ENCODE results near the gene FHAD1. TPM values are rescaled to one million over a fixed set of nuclear protein-coding genes. Genes with fewer than 3 reads are reported as not detected.

The FHAD1 gene
- total RNA-seq, 1 donor from 2014 or later, result 1.3 TPM

GRCh38 chr1:15436881-15437442, 189.9 kb downstream of the FHAD1 start:
- TF ChIP-seq CTCF (IDR thresholded peaks at IDR 0.05; ENCODE audit: unreplicated experiment), result no peak
- H3K9me3 Mint-ChIP-seq, result no peaks in the 10 kb centered on the region
- H3K4me1 Mint-ChIP-seq, result peaks cover 4% of the 10 kb centered on the region
- H3K36me3 Mint-ChIP-seq, result no peaks in the 10 kb centered on the region
- no peak overlapping the region for H3K27ac Mint-ChIP-seq
- no peak for DNase-seq (ENCODE audit: low spot score in 2 of 2, unreplicated experiment in 2 of 2)
- no peak overlapping the region for H3K4me3 Mint-ChIP-seq
- peaks cover 3% of the 10 kb centered on the region for H3K27me3 Mint-ChIP-seq (ENCODE audit: low read depth)

- H3K36me3 Mint-ChIP-seq, result no peaks in the 10 kb centered on the region
- H3K27me3 Mint-ChIP-seq (ENCODE audit: low read depth), result peaks cover 6% of the 10 kb centered on the region
- no peak overlapping the region for H3K27ac Mint-ChIP-seq
- no peaks in the 10 kb centered on the region for H3K9me3 Mint-ChIP-seq
- no peak for TF ChIP-seq CTCF (IDR thresholded peaks at IDR 0.05; ENCODE audit: unreplicated experiment)
- no peak overlapping the region for H3K4me3 Mint-ChIP-seq
- DNase-seq (ENCODE audit: low spot score in 2 of 2, unreplicated experiment in 2 of 2), result no peak
- no peaks in the 10 kb centered on the region for H3K4me1 Mint-ChIP-seq
Measured at GRCh38 chr1:15439325-15439724, 192.3 kb downstream of the FHAD1 start.

GRCh38 chr1:15440357-15440756, 193.3 kb downstream of the FHAD1 start:
- TF ChIP-seq CTCF (IDR thresholded peaks at IDR 0.05; ENCODE audit: unreplicated experiment), result no peak
- Mint-ChIP-seq H3K27me3 (ENCODE audit: low read depth) (peaks cover 6% of the 10 kb centered on the region), H3K9me3 (no peaks in the 10 kb centered on the region), H3K4me3 (no peak overlapping the region), H3K36me3 (no peaks in the 10 kb centered on the region), H3K27ac (no peak overlapping the region), H3K4me1 (no peaks in the 10 kb centered on the region)
- DNase-seq (ENCODE audit: low spot score in 2 of 2, unreplicated experiment in 2 of 2), result no peak

- no peaks in the 10 kb centered on the region for H3K36me3 Mint-ChIP-seq
- H3K27ac Mint-ChIP-seq, result no peak overlapping the region
- DNase-seq (ENCODE audit: low spot score in 2 of 2, unreplicated experiment in 2 of 2), result no peak
- no peaks in the 10 kb centered on the region for H3K9me3 Mint-ChIP-seq
- no peaks in the 10 kb centered on the region for H3K4me1 Mint-ChIP-seq
- peaks cover 6% of the 10 kb centered on the region for H3K27me3 Mint-ChIP-seq (ENCODE audit: low read depth)
- no peak for TF ChIP-seq CTCF (IDR thresholded peaks at IDR 0.05; ENCODE audit: unreplicated experiment)
- H3K4me3 Mint-ChIP-seq, result no peak overlapping the region
Measured at GRCh38 chr1:15441247-15441646, 194.2 kb downstream of the FHAD1 start.

GRCh38 chr1:15442119-15442518, 195.1 kb downstream of the FHAD1 start:
- no peaks in the 10 kb centered on the region for H3K36me3 Mint-ChIP-seq

More at GRCh38 chr1:15442119-15442518, 195.1 kb downstream of the FHAD1 start:
- no peak overlapping the region for H3K4me3 Mint-ChIP-seq
- H3K27me3 Mint-ChIP-seq (ENCODE audit: low read depth), result peaks cover 9% of the 10 kb centered on the region
- no peaks in the 10 kb centered on the region for H3K4me1 Mint-ChIP-seq
- no peak overlapping the region for H3K27ac Mint-ChIP-seq
- no peak for TF ChIP-seq CTCF (IDR thresholded peaks at IDR 0.05; ENCODE audit: unreplicated experiment)
- H3K9me3 Mint-ChIP-seq, result no peaks in the 10 kb centered on the region
- no peak for DNase-seq (ENCODE audit: low spot score in 2 of 2, unreplicated experiment in 2 of 2)
